ENCODE results near the gene CENPE. TPM values are rescaled to one million over a fixed set of nuclear protein-coding genes. Genes with fewer than 3 reads are reported as not detected.

CENPE gene
- total RNA-seq (2012; rRNA removed) (14.5 and 34.2 TPM in 2 replicates), polyA plus RNA-seq (2012; rRNA removed) (3.2 and 3.7 TPM in 2 replicates), Bru-seq, nascent RNA (percentile 60 among the genes with signal in this experiment), BruChase-seq, experiment 1, labeled RNA remaining after a 6-hour chase (percentile 47 among the genes with signal in this experiment), BruChase-seq, experiment 2, labeled RNA remaining after a 2-hour chase (percentile 54 among the genes with signal in this experiment)
- polyA plus RNA-seq (2012; cell fraction: cytosol; rRNA removed), result 0.14 and 0.22 TPM in 2 replicates
- polyA plus RNA-seq (2012; cell fraction: nucleus; rRNA removed; ENCODE audit: low replicate concordance), result 0.59 and 1.6 TPM in 2 replicates
- long read RNA-seq, partial matches to known transcripts, result 2 of 2 reads
- long read RNA-seq, other reads (novel, unspliced or antisense), result 0 of 2 reads

- dilution Hi-C loops (cut with HindIII; ENCODE audit: low sequenced_read_pairs, unreplicated experiment) (no loop called here), intact Hi-C loops (cut with micrococcal nuclease) (no loop called here), in situ Hi-C loops (cut with MboI; ENCODE audit: low sequenced_read_pairs) (no loop called here)
- no peaks in the 10 kb centered on the region for H3K4me1 ChIP-seq (ENCODE audit: control insufficient read depth, insufficient read depth, low read length)
- H3K23ac ChIP-seq (ENCODE audit: low read depth, low read length), result peak within 1 kb of the TSS; percentile 85
- H4K8ac ChIP-seq (ENCODE audit: low read depth in 2 of 2, low read length in 2 of 2), result peak within 1 kb of the TSS; percentile 30 to 96
- H3K79me1 ChIP-seq (ENCODE audit: low read depth in 1 of 2, low read length in 2 of 2), result peaks cover 16% of the 10 kb centered on the region in 2 experiments
- peak within 1 kb of the TSS; percentile 78 for H3K9ac ChIP-seq (ENCODE audit: low read depth, low read length)
- H3K18ac ChIP-seq (ENCODE audit: low read depth, low read length), result peak within 1 kb of the TSS; percentile 81
- H2AK5ac ChIP-seq (ENCODE audit: low read depth, low read length), result no peak within 1 kb of the TSS
- peak within 1 kb of the TSS; percentile 96 for H3K4me2 ChIP-seq (ENCODE audit: low read depth, low read length)
- H2BK15ac ChIP-seq (ENCODE audit: low read depth, low read length), result peak within 1 kb of the TSS; percentile 8; the same call in 1 of the 3 replicates
- H4K20me1 ChIP-seq (ENCODE audit: insufficient read depth, low read length), result no peaks in the 10 kb centered on the region
- BruUV-seq (replicated peaks), result no TSS peak
- ATAC-seq (ENCODE audit: low read depth) (peak; percentile 93), DNase-seq (peak; percentile 82)
- H3K9me3 ChIP-seq (ENCODE audit: control insufficient read depth, insufficient read depth, low read length), result no peaks in the 10 kb centered on the region
- H3K27me3 ChIP-seq (ENCODE audit: control insufficient read depth, insufficient read depth, low read length), result no peaks in the 10 kb centered on the region
- H3K9me1 ChIP-seq (ENCODE audit: insufficient read depth, low read length), result no peaks in the 10 kb centered on the region
- POLR2A ChIA-PET (ENCODE audit: unreplicated experiment), result no interaction called here
- TF ChIP-seq MAZ (IDR thresholded peaks at IDR 0.05; ENCODE audit: borderline replicate concordance, low read depth, low read length), result peak; percentile 32; the same call in 1 of the 2 replicates
- peak; percentile 66 for TF ChIP-seq USF2 (IDR thresholded peaks at IDR 0.05; ENCODE audit: low read depth, low read length)
- TF ChIP-seq RAD21 (IDR thresholded peaks at IDR 0.05; ENCODE audit: low read length), result no peak
- TF ChIP-seq CEBPB (IDR thresholded peaks at IDR 0.05; ENCODE audit: low read depth, low read length), result no peak
- TF ChIP-seq FOS (IDR thresholded peaks at IDR 0.05; ENCODE audit: low read depth, low read length), result 0 out of 2 replicates have a peak, but pooled peaks have one; percentile 29
- TF ChIP-seq BHLHE40 (IDR thresholded peaks at IDR 0.05; ENCODE audit: low read depth, low read length), result peak; percentile 99
- peak; percentile 4; the same call in 1 of the 2 replicates for TF ChIP-seq NFE2L2 (IDR thresholded peaks at IDR 0.05; ENCODE audit: low read depth, low read length)
- TF ChIP-seq POLR2A (IDR thresholded peaks at IDR 0.05; ENCODE audit: low read depth, low read length), result no peak
- peak; percentile 96; the same call in 1 of the 2 replicates for TF ChIP-seq CHD1 (IDR thresholded peaks at IDR 0.05; ENCODE audit: low read depth, low read length)
- TF ChIP-seq MAFK (IDR thresholded peaks at IDR 0.05; ENCODE audit: low read depth, low read length), result no peak
- peak; percentile 83 for TF ChIP-seq MXI1 (IDR thresholded peaks at IDR 0.05; ENCODE audit: borderline replicate concordance, low read depth, low read length)
- H3K56ac ChIP-seq (ENCODE audit: extremely low read depth, insufficient read depth, low read length), result peak within 1 kb of the TSS; percentile 88; the same call in 1 of the 2 replicates
- H2AFZ ChIP-seq (replicated peaks; ENCODE audit: low read length, poor library complexity), result peak within 1 kb of the TSS; percentile 99
- H2BK5ac ChIP-seq (ENCODE audit: low read depth, low read length, poor library complexity, severe bottlenecking), result peak within 1 kb of the TSS; percentile 75
- H2AK9ac ChIP-seq (replicated peaks; ENCODE audit: low read depth, low read length, poor library complexity), result peak within 1 kb of the TSS; percentile 86
- H2BK120ac ChIP-seq (ENCODE audit: low read depth, low read length), result peak within 1 kb of the TSS; percentile 95
- peak within 1 kb of the TSS; percentile 73 for H2BK20ac ChIP-seq (ENCODE audit: low read depth, low read length)
- CTCF ChIA-PET, result no interaction called here
- 2% methylated on average over 10 of the region's 44 CpGs; no CpG with 5 or more reads in 1 of the 2 experiments for WGBS, 2 experiments (ENCODE audit: extremely low coverage in 2 of 2, insufficient read length in 1 of 2)
- peak within 1 kb of the TSS; percentile 82 for H3K14ac ChIP-seq (replicated peaks; ENCODE audit: low read depth, low read length)
- H3K27ac ChIP-seq (ENCODE audit: insufficient read depth, low read length), result peak within 1 kb of the TSS; percentile 87
- peak within 1 kb of the TSS; percentile 88 for H4K91ac ChIP-seq (ENCODE audit: insufficient read depth, low read depth, low read length)
- peak within 1 kb of the TSS; percentile 66 for H4K5ac ChIP-seq (ENCODE audit: low read depth, low read length)
- H3K4ac ChIP-seq (ENCODE audit: low read depth, low read length), result peak within 1 kb of the TSS; percentile 78
- H3K4me3 ChIP-seq (ENCODE audit: insufficient read depth, low read depth, low read length), result peak within 1 kb of the TSS; percentile 82
- no peaks in the 10 kb centered on the region for H3K36me3 ChIP-seq (ENCODE audit: control insufficient read depth, insufficient read depth, low read length)
These were observed at the start of gene CENPE for GRCh38 chr4:103198111-103198765. TSS of gene CENPE (minus strand) at chr4:103198343. CDS start at chr4:103198319, 24 bp downstream.
